Measurements from ENCODE around the gene MTCL1. TPM values are rescaled to one million over a fixed set of nuclear protein-coding genes. Genes with fewer than 3 reads are reported as not detected.

Gene MTCL1
- total RNA-seq, 1 experiment from 2014 or later = 50.1 TPM

GRCh38 chr18:8781671-8782070, 76.3 kb downstream of the MTCL1 start:
- ATAC-seq = no peak
- Histone ChIP-seq H3K36me3 (ENCODE audit: control insufficient read depth, insufficient read depth, low read length) (peaks cover 4% of the 10 kb centered on the region), H3K27me3 (ENCODE audit: control insufficient read depth, insufficient read depth, low read length) (no peaks in the 10 kb centered on the region), H3K4me1 (ENCODE audit: control insufficient read depth, insufficient read depth, low read length) (no peaks in the 10 kb centered on the region; the same call in 1 of the 2 replicates), H3K27ac (ENCODE audit: low read length) (no peak overlapping the region), H3K9me3 (ENCODE audit: control insufficient read depth, insufficient read depth, low read depth, low read length) (no peaks in the 10 kb centered on the region), H3K4me3 (ENCODE audit: low read depth in 2 of 2, low read length in 2 of 2) (no peak overlapping the region)
- in situ Hi-C loops (cut with HindIII; ENCODE audit: low pct_unique_long_range_greater_than_20kb, low sequenced_read_pairs) = no loop called here
- DNase-seq (ENCODE audit: low read depth, low spot score) = no peak
- TF ChIP-seq TCF7L2 (IDR thresholded peaks at IDR 0.05; ENCODE audit: low read depth, low read length) (no peak), CTCF (IDR thresholded peaks at IDR 0.05) (no peak), SIN3A (IDR thresholded peaks at IDR 0.05; ENCODE audit: borderline replicate concordance, insufficient read depth, low read depth, low read length) (no peak), POLR2AphosphoS5 (IDR thresholded peaks at IDR 0.05; ENCODE audit: low read depth, low read length) (no peak), REST (IDR thresholded peaks at IDR 0.05; ENCODE audit: insufficient read depth in 1 of 2, low read depth in 2 of 2, low read length in 1 of 2) (no peak)
- no TSS peak for BruUV-seq (replicated peaks)
- intact Hi-C loops (cut with micrococcal nuclease; ENCODE audit: unreplicated experiment) = no loop called here
- POLR2A ChIA-PET = no interaction called here
- CTCF ChIA-PET = no interaction called here

- POLR2A ChIA-PET = no interaction called here
- peaks cover 2% of the 10 kb centered on the region for H3K36me3 ChIP-seq (ENCODE audit: control insufficient read depth, insufficient read depth, low read length)
- CTCF ChIA-PET = no interaction called here
- intact Hi-C loops (cut with micrococcal nuclease; ENCODE audit: unreplicated experiment) = no loop called here
- H3K9me3 ChIP-seq (ENCODE audit: control insufficient read depth, insufficient read depth, low read depth, low read length) = no peaks in the 10 kb centered on the region
- in situ Hi-C loops (cut with HindIII; ENCODE audit: low pct_unique_long_range_greater_than_20kb, low sequenced_read_pairs) = no loop called here
- no peak overlapping the region for H3K4me3 ChIP-seq (ENCODE audit: low read depth in 2 of 2, low read length in 2 of 2)
- no TSS peak for BruUV-seq (replicated peaks)
- no peaks in the 10 kb centered on the region for H3K27me3 ChIP-seq (ENCODE audit: control insufficient read depth, insufficient read depth, low read length)
- ATAC-seq = no peak
- TF ChIP-seq TCF7L2 (IDR thresholded peaks at IDR 0.05; ENCODE audit: low read depth, low read length) (no peak), CTCF (IDR thresholded peaks at IDR 0.05) (no peak), SIN3A (IDR thresholded peaks at IDR 0.05; ENCODE audit: borderline replicate concordance, insufficient read depth, low read depth, low read length) (no peak), REST (IDR thresholded peaks at IDR 0.05; ENCODE audit: insufficient read depth in 1 of 2, low read depth in 2 of 2, low read length in 1 of 2) (no peak)
- no peak for DNase-seq (ENCODE audit: low read depth, low spot score)
- no peaks in the 10 kb centered on the region for H3K4me1 ChIP-seq (ENCODE audit: control insufficient read depth, insufficient read depth, low read length)
- no peak overlapping the region for H3K27ac ChIP-seq (ENCODE audit: low read length)
Measured at GRCh38 chr18:8783335-8783993, 78.1 kb downstream of the MTCL1 start.
